Naive thymus-derived CD4-positive, alpha-beta T cell (primary cell): ENCODE results near the gene RAPGEF6. TPM values are rescaled to one million over a fixed set of nuclear protein-coding genes. Genes with fewer than 3 reads are reported as not detected.
A peak's percentile ranks its signal among the peaks of the same experiment; 100 is the strongest.

Experiments
- ATAC-seq: fragments of 150-1000 bp; cut with Tn5 transposase; 2 replicates; pipeline ENCODE4 v1.10.0; 2021; ENCODE audit warnings: mild to moderate bottlenecking, moderate library complexity
- CTCF ChIA-PET: fragments of 350-600 bp; sonication (Branson Sonifier 250); formaldehyde crosslinking; loops from one replicate; lab custom pipeline; 2021; ENCODE audit warnings: antibody characterized with exemption; lab: Charles Lee
- POLR2A ChIA-PET: fragments of 350-600 bp; sonication (Branson Sonifier 250); formaldehyde crosslinking; loops from one replicate; lab custom pipeline; 2021; ENCODE audit warnings: antibody characterized with exemption, inconsistent platforms; lab: Charles Lee
- DNase-seq, 9 donors: peaks; one replicate each; pipeline versions ENCODE4 v3.0.0 to v3.0.0-alpha.2; 2020 to 2022; ENCODE audit warnings: mixed read lengths in 1 of 9
- H3K27ac ChIP-seq: one replicate; pipeline ENCODE4 v1.7.0; 2013; ENCODE audit warnings: mild to moderate bottlenecking, low read depth, low read length, moderate library complexity
- H3K27me3 ChIP-seq, 2 donors: one replicate each; pipeline ENCODE4 v1.7.0; 2013; ENCODE audit warnings: low read length in 2 of 2, mild to moderate bottlenecking in 2 of 2, moderate library complexity in 2 of 2; ENCODE audit not compliant: control insufficient read depth in 2 of 2, insufficient read depth in 2 of 2
- H3K36me3 ChIP-seq, 3 experiments: 1 replicate in 2 of 3; 2 replicates in 1 of 3; pipeline ENCODE4 v1.7.0; 2013; ENCODE audit warnings: low read length in 3 of 3, mild to moderate bottlenecking in 3 of 3, moderate library complexity in 1 of 3; ENCODE audit not compliant: insufficient read depth in 3 of 3, control insufficient read depth in 2 of 3
- H3K4me1 ChIP-seq, 2 donors: one replicate each; pipeline ENCODE4 v1.7.0; 2013; ENCODE audit warnings: low read length in 2 of 2, mild to moderate bottlenecking in 2 of 2, moderate library complexity in 1 of 2; ENCODE audit not compliant: control insufficient read depth in 2 of 2, insufficient read depth in 2 of 2
- H3K4me3 ChIP-seq: 2 replicates; pipeline ENCODE4 v1.7.0; 2013; ENCODE audit warnings: mild to moderate bottlenecking, low read length
- H3K9me3 ChIP-seq, 3 experiments: 1 replicate in 2 of 3; 2 replicates in 1 of 3; pipeline ENCODE4 v1.7.0; 2013; ENCODE audit warnings: low read length in 3 of 3; ENCODE audit not compliant: control insufficient read depth in 2 of 3
- H3K27ac Mint-ChIP-seq, 9 donors: one replicate each; pipeline ENCODE4 v1.8.0; 2020 to 2022; ENCODE audit warnings: mixed read lengths in 9 of 9, mild to moderate bottlenecking in 8 of 9, moderate library complexity in 5 of 9, inconsistent platforms in 2 of 9
- H3K27me3 Mint-ChIP-seq, 5 donors: one replicate each; pipeline ENCODE4 v1.8.0; 2021 to 2022; ENCODE audit warnings: mixed read lengths in 5 of 5, mild to moderate bottlenecking in 1 of 5
- H3K36me3 Mint-ChIP-seq, 5 donors: one replicate each; pipeline ENCODE4 v1.8.0; 2020 to 2022; ENCODE audit warnings: mixed read lengths in 5 of 5, mild to moderate bottlenecking in 3 of 5, inconsistent platforms in 1 of 5
- H3K4me1 Mint-ChIP-seq, 7 donors: one replicate each; pipeline ENCODE4 v1.8.0; 2020 to 2022; ENCODE audit warnings: mixed read lengths in 7 of 7, mild to moderate bottlenecking in 3 of 7, inconsistent platforms in 1 of 7
- H3K4me3 Mint-ChIP-seq, 10 donors: one replicate each; pipeline ENCODE4 v1.8.0; 2020 to 2022; ENCODE audit warnings: mild to moderate bottlenecking in 10 of 10, mixed read lengths in 10 of 10, moderate library complexity in 6 of 10, inconsistent platforms in 2 of 10
- H3K9me3 Mint-ChIP-seq, 11 donors: one replicate each; pipeline ENCODE4 v1.8.0; 2020 to 2022; ENCODE audit warnings: mixed read lengths in 11 of 11, mild to moderate bottlenecking in 4 of 11, inconsistent platforms in 1 of 11, moderate library complexity in 1 of 11
- intact Hi-C, 2 donors: fragments of 100-400 bp; cut with micrococcal nuclease; formaldehyde crosslinking; loops; one replicate each; pipeline ENCODE4 v1.15.1; 2023
- polyA plus RNA-seq, 2 donors: library from polyadenylated mRNA; unstranded; fragments of 300-500 nt; fragmentation: Illumina TruSeq; gene quantifications; one replicate each; pipeline ENCODE4 v1.2.3, GENCODE V29; 2021
- total RNA-seq, 6 experiments: library from RNA in 5 of 6; stranded (reverse) in 5 of 6; gene quantifications; 1 replicate in 5 of 6; 2 replicates in 1 of 6; pipeline ENCODE4 v1.2.3 and lab custom pipeline; 2021 to 2026

Gene RAPGEF6
- total and polyA plus RNA-seq, 7 experiments from 2014 or later: 36.7 to 186 (median 90.8) TPM

- no peak overlapping the region for H3K27ac ChIP-seq
- peaks cover 34 to 85% (median 73%) of the 10 kb centered on the region in 7 donors for H3K4me1 Mint-ChIP-seq
- peaks cover 0 to 10% (median 0%) of the 10 kb centered on the region in 11 donors for H3K9me3 Mint-ChIP-seq
- POLR2A ChIA-PET: interaction anchor here (0.6 kb wide), 1 partner anchor 142 kb away, joined by 3 read pairs; no protein-coding TSS in a partner anchor
- no peak overlapping the region for H3K4me3 ChIP-seq
- intact Hi-C loops: loop anchor here (2.0 kb wide), 2 partner anchors 17 to 25 kb away; partner anchors contain the start of gene RAPGEF6 (in 1 of the 2)
- no peaks in the 10 kb centered on the region for H3K27me3 Mint-ChIP-seq
- H3K4me1 ChIP-seq: peaks cover 0 to 4% of the 10 kb centered on the region in 2 donors
- peaks cover 0 to 29% (median 18%) of the 10 kb centered on the region in 5 donors for H3K36me3 Mint-ChIP-seq
- peak overlapping the region in 1 of 10 donors; percentile 27 for H3K4me3 Mint-ChIP-seq
- no peak for DNase-seq
- no peak for ATAC-seq
- H3K36me3 ChIP-seq: no peaks in the 10 kb centered on the region
- H3K9me3 ChIP-seq: no peaks in the 10 kb centered on the region
- no peak overlapping the region for H3K27ac Mint-ChIP-seq
- CTCF ChIA-PET: no interaction called here
- no peaks in the 10 kb centered on the region for H3K27me3 ChIP-seq
Observed at GRCh38 chr5:131609774-131610173, 25.3 kb downstream of the RAPGEF6 start.

DNA sequence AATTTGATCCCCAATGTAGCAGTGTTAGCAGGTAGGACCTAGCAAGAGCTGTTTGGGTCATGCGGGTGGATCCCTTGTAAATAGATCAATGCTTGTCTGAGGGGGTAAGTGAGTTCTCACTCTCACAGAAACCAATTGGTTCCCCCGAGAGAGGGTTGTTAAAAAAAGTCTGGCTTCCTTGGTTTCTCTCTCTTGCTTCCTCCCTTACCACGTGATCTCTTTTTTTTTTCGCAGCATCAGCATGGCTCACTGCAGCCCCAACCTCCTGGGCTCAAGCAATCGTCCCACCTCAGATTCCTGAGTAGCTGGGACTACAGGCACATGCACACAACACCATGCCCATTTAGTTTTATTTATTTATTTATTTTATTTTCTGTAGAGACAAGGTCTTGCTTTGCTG is 26.4 kb downstream of the RAPGEF6 start:
- ChIA-PET POLR2A (no interaction called here), CTCF (no interaction called here)
- peaks cover 0 to 20% (median 12%) of the 10 kb centered on the region in 5 donors for H3K36me3 Mint-ChIP-seq
- H3K9me3 Mint-ChIP-seq: peaks cover 0 to 2% (median 0%) of the 10 kb centered on the region in 11 donors
- H3K27ac Mint-ChIP-seq: peak overlapping the region in 4 of 9 donors; percentile 24 to 82 (median 43)
- Histone ChIP-seq H3K36me3 (no peaks in the 10 kb centered on the region), H3K4me3 (no peak overlapping the region), H3K4me1 (peaks cover 0 to 4% of the 10 kb centered on the region in 2 donors), H3K27ac (no peak overlapping the region), H3K27me3 (no peaks in the 10 kb centered on the region), H3K9me3 (no peaks in the 10 kb centered on the region)
- DNase-seq (no peak), ATAC-seq (no peak)
- H3K4me3 Mint-ChIP-seq: peak overlapping the region in 7 of 10 donors; percentile 2 to 58 (median 43)
- intact Hi-C loops: loop anchor here (1.0 to 2.0 kb wide), 2 partner anchors 10 to 26 kb away; partner anchors contain the start of gene RAPGEF6 (in 1 of the 2)
- H3K4me1 Mint-ChIP-seq: peaks cover 36 to 84% (median 71%) of the 10 kb centered on the region in 7 donors
- no peaks in the 10 kb centered on the region for H3K27me3 Mint-ChIP-seq

DNA sequence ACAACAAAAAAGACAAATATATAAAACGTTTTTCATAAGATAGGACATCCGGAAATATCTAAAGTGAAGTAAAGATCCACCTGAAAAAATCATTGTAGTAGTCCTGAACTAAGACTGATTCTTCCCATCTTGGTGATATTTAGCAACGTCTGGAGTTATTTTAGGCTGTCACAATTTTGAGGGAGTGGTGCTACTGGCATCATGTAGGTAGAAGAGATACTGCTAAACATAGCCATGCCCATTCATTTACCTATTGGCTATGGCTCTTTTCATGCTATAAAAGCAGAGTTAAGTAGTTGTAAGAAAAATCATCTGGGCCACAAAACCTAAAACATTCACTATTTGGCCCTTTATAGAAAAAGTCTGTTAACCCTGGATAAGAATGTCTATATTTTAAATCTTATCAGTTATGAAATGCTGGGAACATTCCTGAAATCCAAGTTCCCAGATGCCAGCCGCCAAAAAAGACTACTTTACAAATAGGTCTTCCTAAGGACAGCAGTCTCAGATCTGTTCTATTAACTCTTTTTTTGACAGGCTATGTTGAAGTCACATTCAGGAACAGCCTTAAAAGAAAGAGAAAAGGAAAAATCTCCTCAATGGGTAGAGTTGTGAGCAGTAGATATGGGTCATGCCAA is 27.0 kb downstream of the RAPGEF6 start:
- Mint-ChIP-seq H3K9me3 (no peaks in the 10 kb centered on the region), H3K27me3 (no peaks in the 10 kb centered on the region), H3K4me3 (peak overlapping the region in 6 of 10 donors; percentile 2 to 58 (median 44)), H3K27ac (peak overlapping the region in 5 of 9 donors; percentile 7 to 61 (median 25)), H3K36me3 (peaks cover 0 to 19% (median 10%) of the 10 kb centered on the region in 5 donors), H3K4me1 (peaks cover 36 to 81% (median 68%) of the 10 kb centered on the region in 7 donors)
- ChIA-PET CTCF (no interaction called here), POLR2A (no interaction called here)
- no peaks in the 10 kb centered on the region for H3K27me3 ChIP-seq
- intact Hi-C loops: loop anchor here (1.0 to 2.0 kb wide), 2 partner anchors 10 to 27 kb away; partner anchors contain the start of gene RAPGEF6 (in 1 of the 2)
- DNase-seq (no peak), ATAC-seq (no peak)
- H3K9me3 ChIP-seq: no peaks in the 10 kb centered on the region
- no peaks in the 10 kb centered on the region for H3K36me3 ChIP-seq
- H3K4me1 ChIP-seq: peaks cover 0 to 4% of the 10 kb centered on the region in 2 donors
- H3K27ac ChIP-seq: no peak overlapping the region
- H3K4me3 ChIP-seq: no peak overlapping the region

DNA sequence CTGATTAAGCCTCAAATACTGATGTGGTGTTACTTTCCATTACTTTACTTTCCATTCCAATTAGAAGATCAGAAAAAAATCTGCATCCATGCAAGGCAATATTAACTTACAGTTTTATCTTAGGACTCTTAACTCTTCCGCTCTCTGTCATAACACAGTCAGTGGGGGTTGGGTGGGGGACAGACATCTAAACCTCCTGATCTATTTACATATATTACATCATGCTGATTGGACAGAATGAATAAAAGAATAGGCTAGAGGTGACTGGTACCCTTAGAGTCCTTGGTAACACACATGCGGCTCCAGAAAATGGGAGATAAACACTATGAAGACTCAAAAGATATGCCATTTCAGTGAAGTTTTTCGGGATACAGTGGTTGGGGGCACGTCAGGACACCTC is 27.6 kb downstream of the RAPGEF6 start:
- intact Hi-C loops: no loop called here
- CTCF ChIA-PET: no interaction called here
- no peaks in the 10 kb centered on the region for H3K27me3 Mint-ChIP-seq

DNA sequence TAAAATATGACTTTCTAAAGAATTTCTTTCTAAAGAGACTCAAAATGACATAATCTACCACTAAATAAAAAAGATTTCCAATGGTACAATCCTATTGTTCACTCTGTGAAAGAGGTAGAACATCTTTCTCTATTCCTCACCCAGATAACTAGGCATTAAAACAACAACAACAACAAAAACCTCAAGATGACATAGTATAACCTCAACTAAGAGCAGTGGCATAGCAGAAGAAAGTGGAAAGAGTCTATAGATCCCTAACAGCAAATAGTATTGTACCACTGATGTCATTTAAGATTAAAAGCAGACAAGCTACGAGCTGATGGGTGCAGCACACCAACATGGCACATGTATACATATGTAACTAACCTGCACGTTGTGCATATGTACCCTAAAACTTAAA is 29.9 kb downstream of the RAPGEF6 start:
- Mint-ChIP-seq H3K9me3 (no peaks in the 10 kb centered on the region), H3K27ac (peak overlapping the region in 5 of 9 donors; percentile 2 to 48 (median 8)), H3K4me1 (peaks cover 37 to 64% (median 54%) of the 10 kb centered on the region in 7 donors), H3K27me3 (no peaks in the 10 kb centered on the region), H3K4me3 (peak overlapping the region in 3 of 10 donors; percentile 1 to 55 (median 33)), H3K36me3 (peaks cover 0 to 22% (median 11%) of the 10 kb centered on the region in 5 donors)
- no peak overlapping the region for H3K4me3 ChIP-seq
- DNase-seq (no peak), ATAC-seq (no peak)
- peaks cover 0 to 6% (median 0%) of the 10 kb centered on the region in 3 experiments for H3K36me3 ChIP-seq
- H3K27ac ChIP-seq: no peak overlapping the region
- peaks cover 0 to 4% of the 10 kb centered on the region in 2 donors for H3K4me1 ChIP-seq
- intact Hi-C loops: no loop called here
- no peaks in the 10 kb centered on the region for H3K27me3 ChIP-seq
- no peaks in the 10 kb centered on the region for H3K9me3 ChIP-seq
- ChIA-PET CTCF (interaction anchor here (1.5 kb wide), 1 partner anchor 16 kb away, joined by 5 read pairs; no protein-coding TSS in a partner anchor), POLR2A (interaction anchor here (0.6 kb wide), 1 partner anchor 440 kb away, joined by 3 read pairs; the partner anchor contains the start of gene HINT1)

More for the DNA sequence above, 27.6 kb downstream of the RAPGEF6 start:
- peaks cover 0 to 2% (median 0%) of the 10 kb centered on the region in 3 experiments for H3K36me3 ChIP-seq
- peak overlapping the region in 1 of 10 donors; percentile 10 for H3K4me3 Mint-ChIP-seq
- H3K9me3 ChIP-seq: no peaks in the 10 kb centered on the region
- peaks cover 0 to 4% of the 10 kb centered on the region in 2 donors for H3K4me1 ChIP-seq
- H3K4me1 Mint-ChIP-seq: peaks cover 36 to 75% (median 68%) of the 10 kb centered on the region in 7 donors
- no peaks in the 10 kb centered on the region for H3K9me3 Mint-ChIP-seq
- H3K36me3 Mint-ChIP-seq: peaks cover 0 to 19% (median 10%) of the 10 kb centered on the region in 5 donors
- POLR2A ChIA-PET: no interaction called here
- H3K27me3 ChIP-seq: no peaks in the 10 kb centered on the region
- H3K27ac Mint-ChIP-seq: peak overlapping the region in 3 of 9 donors; percentile 7 to 58 (median 13)
- DNase-seq: no peak
- H3K4me3 ChIP-seq: no peak overlapping the region
- ATAC-seq: no peak
- H3K27ac ChIP-seq: no peak overlapping the region

DNA sequence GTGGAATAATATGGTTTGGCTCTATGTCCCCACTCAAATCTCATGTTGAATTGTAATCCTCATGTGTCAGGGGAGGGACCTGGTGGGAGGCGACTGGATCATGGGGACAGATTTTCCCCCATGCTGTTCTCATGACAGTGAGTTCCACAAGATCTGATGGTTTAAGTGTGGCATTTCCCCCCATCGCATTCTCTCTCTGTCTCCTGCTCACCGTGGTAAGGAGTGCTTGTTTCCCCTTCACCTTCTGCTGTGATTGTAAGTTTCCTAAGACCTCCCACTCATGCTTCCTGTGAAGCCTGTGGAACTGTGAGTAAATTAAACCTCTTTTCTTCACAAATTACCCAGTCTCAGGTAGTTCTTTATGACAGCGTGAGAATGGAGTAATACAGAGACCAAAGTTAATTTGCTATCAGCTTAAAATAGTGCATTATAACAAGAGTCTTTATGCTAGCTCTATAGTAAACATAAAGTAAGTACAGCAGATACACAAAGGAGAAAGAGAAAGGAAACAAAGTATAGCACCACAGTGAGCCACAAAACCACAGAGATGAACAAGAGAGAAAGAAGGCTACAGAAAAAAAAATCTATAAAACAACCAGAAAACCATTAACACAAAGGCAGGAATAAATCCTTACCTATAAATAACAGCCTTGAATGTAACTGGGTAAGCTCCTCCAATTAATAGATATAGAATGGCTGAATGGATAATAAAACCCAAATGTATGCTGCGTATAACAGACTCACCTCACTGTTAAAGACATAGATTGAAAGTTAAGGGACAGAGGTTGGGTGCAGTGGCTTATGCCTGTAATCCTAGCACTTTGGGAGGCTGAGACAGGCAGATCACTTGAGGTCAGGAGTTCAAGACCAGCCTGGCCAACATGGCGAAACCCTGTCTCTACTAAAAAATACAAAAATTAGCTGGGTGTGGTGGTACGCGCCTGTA is 39.7 kb downstream of the RAPGEF6 start:
- Mint-ChIP-seq H3K27ac (peak overlapping the region; percentile 55 to 84 (median 77)), H3K4me1 (peaks cover 29 to 86% (median 78%) of the 10 kb centered on the region in 7 donors), H3K36me3 (peaks cover 0 to 19% (median 13%) of the 10 kb centered on the region in 5 donors), H3K4me3 (peak overlapping the region; percentile 3 to 76 (median 64)), H3K27me3 (no peaks in the 10 kb centered on the region), H3K9me3 (no peaks in the 10 kb centered on the region)
- POLR2A ChIA-PET: interaction anchor here (0.7 to 1.3 kb wide), 4 partner anchors 40 to 69 kb away, joined by 3 to 6 read pairs (median 4); no protein-coding TSS in a partner anchor
- Histone ChIP-seq H3K4me3 (no peak overlapping the region), H3K9me3 (no peaks in the 10 kb centered on the region), H3K27me3 (no peaks in the 10 kb centered on the region), H3K36me3 (no peaks in the 10 kb centered on the region), H3K27ac (peak overlapping the region; percentile 29), H3K4me1 (peaks cover 20 to 24% of the 10 kb centered on the region in 2 donors)
- DNase-seq (peak in 7 of 9 donors; percentile 26 to 56 (median 52)), ATAC-seq (peak; percentile 90)
- intact Hi-C loops: loop anchor here (1.0 kb wide), 2 partner anchors 40 to 47 kb away; partner anchors contain the start of gene RAPGEF6 (in 2 of the 2)
- CTCF ChIA-PET: interaction anchor here (1.2 kb wide), 1 partner anchor 411 kb away, joined by 5 read pairs; no protein-coding TSS in a partner anchor
